Hematopoietic multipotent progenitor cell treated with erythropoietin and hydrocortisone succinate and interleukin-3 and kit ligand, for 6 days (in vitro differentiated cells): ENCODE measurements around the gene CSN1S1.

Experiments
- DNase-seq: peaks from one replicate; pipeline ENCODE4 v3.0.0-alpha.2; 2015

Gene CSN1S1

GRCh38 chr4:69994782-69995181 lies 63.9 kb downstream of the CSN1S1 start:
- DNase-seq, result no peak

GRCh38 chr4:69995526-69996016 lies 64.7 kb downstream of the CSN1S1 start, which contains the start of gene STATH:
Gene STATH (plus strand): TSS chr4:69995966. CDS start chr4:69998438, 2,472 bp downstream.
- DNase-seq, result no peak
